Liver (tissue), 9 donors: ENCODE data around the gene OSBP2. TPM values are rescaled to one million over a fixed set of nuclear protein-coding genes. Genes with fewer than 3 reads are reported as not detected.

Source experiments
- DNase-seq: peaks from one replicate; pipeline ENCODE4 v3.0.0-alpha.2; 2017; ENCODE audit warnings: low spot score
- H3K27ac ChIP-seq, 2 donors: one replicate each; pipeline ENCODE4 v1.7.0; 2013; ENCODE audit warnings: inconsistent platforms in 2 of 2, low read length in 2 of 2, control low read depth in 1 of 2, low read depth in 1 of 2, mild to moderate bottlenecking in 1 of 2
- H3K27me3 ChIP-seq, 4 donors: one replicate each; pipeline versions ENCODE4 v1.6.1 to v1.7.0; 2013; ENCODE audit warnings: low read length in 3 of 4, inconsistent platforms in 1 of 4, mild to moderate bottlenecking in 1 of 4, moderate library complexity in 1 of 4; ENCODE audit not compliant: control insufficient read depth in 4 of 4, insufficient read depth in 4 of 4
- H3K36me3 ChIP-seq, 4 donors: one replicate each; pipeline versions ENCODE4 v1.6.1 to v1.7.0; 2013; ENCODE audit warnings: low read length in 3 of 4, mild to moderate bottlenecking in 3 of 4, low read depth in 1 of 4, moderate library complexity in 1 of 4; ENCODE audit not compliant: control insufficient read depth in 4 of 4, insufficient read depth in 3 of 4
- H3K4me1 ChIP-seq, 4 donors: one replicate each; pipeline versions ENCODE4 v1.6.1 to v1.7.0; 2013; ENCODE audit warnings: low read length in 3 of 4, mild to moderate bottlenecking in 3 of 4, moderate library complexity in 1 of 4; ENCODE audit not compliant: control insufficient read depth in 4 of 4, insufficient read depth in 4 of 4
- H3K4me3 ChIP-seq, 3 donors: one replicate each; pipeline versions ENCODE4 v1.6.1 to v1.7.0; 2013; ENCODE audit warnings: low read length in 3 of 3, control low read depth in 1 of 3, low read depth in 1 of 3, mild to moderate bottlenecking in 1 of 3
- H3K9ac ChIP-seq, 2 donors: one replicate each; pipeline ENCODE4 v1.7.0; 2013; ENCODE audit warnings: low read length in 2 of 2, mild to moderate bottlenecking in 2 of 2, moderate library complexity in 2 of 2, control low read depth in 1 of 2, low read depth in 1 of 2
- H3K9me3 ChIP-seq, 4 donors: one replicate each; pipeline versions ENCODE4 v1.6.1 to v1.7.0; 2013; ENCODE audit warnings: low read length in 3 of 4; ENCODE audit not compliant: control insufficient read depth in 4 of 4
- EGR1 ChIP-seq, 2 donors: IDR thresholded peaks; 2 replicates each; pipeline ENCODE4 v1.6.1; 2016 to 2018; ENCODE audit warnings: antibody characterized with exemption in 2 of 2, low read depth in 2 of 2
- FOXA1 ChIP-seq: IDR thresholded peaks from 2 replicates; pipeline ENCODE4 v1.6.1; 2016; ENCODE audit warnings: antibody characterized with exemption
- FOXA2 ChIP-seq: IDR thresholded peaks from 2 replicates; pipeline ENCODE4 v1.6.1; 2016; ENCODE audit warnings: antibody characterized with exemption
- GABPA ChIP-seq, 2 donors: IDR thresholded peaks in 1 of 2; conservative IDR thresholded peaks in 1 of 2; 2 replicates each; pipeline ENCODE4 v1.6.1; 2016; ENCODE audit warnings: antibody characterized with exemption in 2 of 2, mild to moderate bottlenecking in 1 of 2, moderate library complexity in 1 of 2
- HNF4A ChIP-seq, 2 donors: conservative IDR thresholded peaks; 2 replicates each; pipeline ENCODE4 v1.6.1; 2016; ENCODE audit warnings: antibody characterized with exemption in 2 of 2, mild to moderate bottlenecking in 2 of 2
- HNF4G ChIP-seq: IDR thresholded peaks from 2 replicates; pipeline ENCODE4 v1.6.1; 2016; ENCODE audit warnings: antibody characterized with exemption
- JUND ChIP-seq, 2 donors: IDR thresholded peaks; 2 replicates each; pipeline ENCODE4 v1.6.1; 2016; ENCODE audit warnings: antibody characterized with exemption in 2 of 2
- NR2F2 ChIP-seq: IDR thresholded peaks from 2 replicates; pipeline ENCODE4 v1.6.1; 2016; ENCODE audit warnings: antibody characterized with exemption
- RAD21 ChIP-seq, 2 donors: IDR thresholded peaks; 2 replicates each; pipeline ENCODE4 v1.6.1; 2016; ENCODE audit warnings: antibody characterized with exemption in 2 of 2, mild to moderate bottlenecking in 2 of 2
- RXRA ChIP-seq, 2 donors: IDR thresholded peaks; 2 replicates each; pipeline ENCODE4 v1.6.1; 2017 to 2018; ENCODE audit warnings: antibody characterized with exemption in 2 of 2, mild to moderate bottlenecking in 1 of 2
- SP1 ChIP-seq: IDR thresholded peaks from 2 replicates; pipeline ENCODE4 v1.6.1; 2018; ENCODE audit warnings: antibody characterized with exemption, mild to moderate bottlenecking
- TAF1 ChIP-seq: conservative IDR thresholded peaks from 2 replicates; pipeline ENCODE4 v1.6.1; 2016; ENCODE audit warnings: antibody characterized with exemption, mild to moderate bottlenecking
- YY1 ChIP-seq: IDR thresholded peaks from 2 replicates; pipeline ENCODE4 v1.6.1; 2016; ENCODE audit warnings: antibody characterized with exemption, mild to moderate bottlenecking
- WGBS: extraction: QIAGEN DNeasy Blood & Tissue Kit; methylation state at CpG from one replicate; pipeline ENCODE4 v1.1.7; 2013; 5-methylcytosine and 5-hydroxymethylcytosine counted together
- polyA plus RNA-seq, 2 donors: library from polyadenylated mRNA; stranded (reverse) in 1 of 2; unstranded in 1 of 2; fragments of 200-250 nt in 1 of 2; fragments of >200 nt in 1 of 2; fragmentation: Nextera tagmentation in 1 of 2; extraction: Ambion mirVana in 1 of 2; gene quantifications; one replicate each; pipeline versions ENCODE4 v1.2.1 to v1.2.3, GENCODE V29; 2013 to 2015
- total RNA-seq, 2 donors: library from RNA; depleted of rRNA; stranded (reverse); fragments of >200 nt; gene quantifications; one replicate each; pipeline ENCODE4 v1.2.3, GENCODE V29; 2014
- TF ChIP-seq, protein P1 (sequence below): fragments of 150-350 bp; IDR thresholded peaks from 2 replicates; pipeline ENCODE4 v1.5.1; 2017; ENCODE audit warnings: improper control_type of control experiment, low read depth, low read length; ENCODE audit not compliant: missing input control
- TF ChIP-seq, protein P2 (sequence below): IDR thresholded peaks from 2 replicates; pipeline ENCODE4 v1.6.1; 2016; ENCODE audit warnings: antibody characterized with exemption, mild to moderate bottlenecking
- TF ChIP-seq, protein P3 (sequence below): IDR thresholded peaks from 2 replicates; pipeline ENCODE4 v1.6.1; 2016; ENCODE audit warnings: antibody characterized with exemption
- donor health status: healthy.
- donor health status: healthy.
- donor health status: healthy.
- donor health status: healthy.
- donor health status: healthy.

Gene OSBP2
- total and polyA plus RNA-seq, 4 donors, result 0.43 to 192 (median 0.86) TPM

DNA sequence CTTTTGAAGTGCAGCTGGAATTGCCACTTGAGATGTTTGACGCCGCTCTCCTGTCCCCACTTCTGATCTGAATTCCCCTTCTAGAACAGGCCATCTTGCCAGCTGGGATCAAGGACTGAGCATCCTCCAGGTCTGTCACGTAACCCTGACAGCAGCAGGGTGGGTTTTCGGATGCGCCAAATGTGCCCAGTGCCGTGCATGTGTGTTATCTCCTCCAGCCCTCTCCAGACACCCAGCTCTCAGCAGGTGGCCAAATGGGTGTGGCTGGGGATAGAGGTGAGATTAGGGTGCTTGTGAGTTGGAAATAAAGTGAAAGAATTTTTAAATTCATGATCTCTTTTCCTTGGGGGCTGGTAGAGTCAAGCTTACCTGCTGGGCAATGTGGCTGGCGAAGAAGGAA, 3.3 kb downstream of the OSBP2 start:
- TF ChIP-seq JUND (IDR thresholded peaks at IDR 0.05) (no peak), NR2F2 (no peak), RAD21 (IDR thresholded peaks at IDR 0.05) (no peak), SP1 (no peak), EGR1 (IDR thresholded peaks at IDR 0.05; ENCODE audit: low read depth in 2 of 2) (no peak), FOXA2 (no peak), RXRA (IDR thresholded peaks at IDR 0.05) (no peak), GABPA (IDR thresholded peaks at IDR 0.05 in 1 of 2, conservative IDR thresholded peaks at IDR 0.05 in 1 of 2) (no peak), HNF4A (conservative IDR thresholded peaks at IDR 0.05) (no peak), HNF4G (no peak)
- TF ChIP-seq, protein P1, sequence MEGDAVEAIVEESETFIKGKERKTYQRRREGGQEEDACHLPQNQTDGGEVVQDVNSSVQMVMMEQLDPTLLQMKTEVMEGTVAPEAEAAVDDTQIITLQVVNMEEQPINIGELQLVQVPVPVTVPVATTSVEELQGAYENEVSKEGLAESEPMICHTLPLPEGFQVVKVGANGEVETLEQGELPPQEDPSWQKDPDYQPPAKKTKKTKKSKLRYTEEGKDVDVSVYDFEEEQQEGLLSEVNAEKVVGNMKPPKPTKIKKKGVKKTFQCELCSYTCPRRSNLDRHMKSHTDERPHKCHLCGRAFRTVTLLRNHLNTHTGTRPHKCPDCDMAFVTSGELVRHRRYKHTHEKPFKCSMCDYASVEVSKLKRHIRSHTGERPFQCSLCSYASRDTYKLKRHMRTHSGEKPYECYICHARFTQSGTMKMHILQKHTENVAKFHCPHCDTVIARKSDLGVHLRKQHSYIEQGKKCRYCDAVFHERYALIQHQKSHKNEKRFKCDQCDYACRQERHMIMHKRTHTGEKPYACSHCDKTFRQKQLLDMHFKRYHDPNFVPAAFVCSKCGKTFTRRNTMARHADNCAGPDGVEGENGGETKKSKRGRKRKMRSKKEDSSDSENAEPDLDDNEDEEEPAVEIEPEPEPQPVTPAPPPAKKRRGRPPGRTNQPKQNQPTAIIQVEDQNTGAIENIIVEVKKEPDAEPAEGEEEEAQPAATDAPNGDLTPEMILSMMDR, result no peak
- no peak for DNase-seq
- peaks cover 3 to 16% (median 5%) of the 10 kb centered on the region in 4 donors for H3K4me1 ChIP-seq
- no peaks in the 10 kb centered on the region for H3K36me3 ChIP-seq
- H3K4me3 ChIP-seq, result no peak overlapping the region
- no peak overlapping the region for H3K9ac ChIP-seq
- no peaks in the 10 kb centered on the region for H3K27me3 ChIP-seq
- 97% methylated on average over 7 of the region's 7 CpGs for WGBS
- no peaks in the 10 kb centered on the region for H3K9me3 ChIP-seq
- H3K27ac ChIP-seq, result no peak overlapping the region

DNA sequence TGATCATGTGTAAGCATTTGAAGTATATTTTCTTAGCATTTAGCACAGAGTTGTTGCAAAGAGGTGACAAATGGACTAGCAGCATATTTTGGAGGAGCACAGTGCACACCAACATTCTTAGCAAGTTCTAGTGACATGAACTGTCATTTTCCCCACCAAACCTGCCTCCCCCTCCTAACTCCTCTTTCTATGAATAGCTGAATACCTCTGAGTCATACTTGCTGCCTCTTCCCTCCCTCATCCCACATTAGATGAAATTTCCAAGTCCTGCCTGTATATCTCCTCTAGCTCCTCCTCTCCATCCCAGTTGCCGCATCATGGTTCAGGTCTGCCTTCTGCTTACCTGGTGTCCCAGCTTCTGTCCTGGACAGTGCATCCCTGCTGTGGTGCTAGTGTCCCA, 7.2 kb downstream of the OSBP2 start:
- 98% methylated on average over 1 of the region's 1 CpG for WGBS
- H3K27me3 ChIP-seq, result no peaks in the 10 kb centered on the region
- no peak overlapping the region for H3K4me3 ChIP-seq
- TF ChIP-seq FOXA1, result no peak
- TF ChIP-seq, protein P2, sequence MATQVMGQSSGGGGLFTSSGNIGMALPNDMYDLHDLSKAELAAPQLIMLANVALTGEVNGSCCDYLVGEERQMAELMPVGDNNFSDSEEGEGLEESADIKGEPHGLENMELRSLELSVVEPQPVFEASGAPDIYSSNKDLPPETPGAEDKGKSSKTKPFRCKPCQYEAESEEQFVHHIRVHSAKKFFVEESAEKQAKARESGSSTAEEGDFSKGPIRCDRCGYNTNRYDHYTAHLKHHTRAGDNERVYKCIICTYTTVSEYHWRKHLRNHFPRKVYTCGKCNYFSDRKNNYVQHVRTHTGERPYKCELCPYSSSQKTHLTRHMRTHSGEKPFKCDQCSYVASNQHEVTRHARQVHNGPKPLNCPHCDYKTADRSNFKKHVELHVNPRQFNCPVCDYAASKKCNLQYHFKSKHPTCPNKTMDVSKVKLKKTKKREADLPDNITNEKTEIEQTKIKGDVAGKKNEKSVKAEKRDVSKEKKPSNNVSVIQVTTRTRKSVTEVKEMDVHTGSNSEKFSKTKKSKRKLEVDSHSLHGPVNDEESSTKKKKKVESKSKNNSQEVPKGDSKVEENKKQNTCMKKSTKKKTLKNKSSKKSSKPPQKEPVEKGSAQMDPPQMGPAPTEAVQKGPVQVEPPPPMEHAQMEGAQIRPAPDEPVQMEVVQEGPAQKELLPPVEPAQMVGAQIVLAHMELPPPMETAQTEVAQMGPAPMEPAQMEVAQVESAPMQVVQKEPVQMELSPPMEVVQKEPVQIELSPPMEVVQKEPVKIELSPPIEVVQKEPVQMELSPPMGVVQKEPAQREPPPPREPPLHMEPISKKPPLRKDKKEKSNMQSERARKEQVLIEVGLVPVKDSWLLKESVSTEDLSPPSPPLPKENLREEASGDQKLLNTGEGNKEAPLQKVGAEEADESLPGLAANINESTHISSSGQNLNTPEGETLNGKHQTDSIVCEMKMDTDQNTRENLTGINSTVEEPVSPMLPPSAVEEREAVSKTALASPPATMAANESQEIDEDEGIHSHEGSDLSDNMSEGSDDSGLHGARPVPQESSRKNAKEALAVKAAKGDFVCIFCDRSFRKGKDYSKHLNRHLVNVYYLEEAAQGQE, result no peak
- TF ChIP-seq YY1, result no peak
- TF ChIP-seq TAF1, result no peak
- no peak for TF ChIP-seq HNF4A (conservative IDR thresholded peaks at IDR 0.05)
- TF ChIP-seq, protein P3, sequence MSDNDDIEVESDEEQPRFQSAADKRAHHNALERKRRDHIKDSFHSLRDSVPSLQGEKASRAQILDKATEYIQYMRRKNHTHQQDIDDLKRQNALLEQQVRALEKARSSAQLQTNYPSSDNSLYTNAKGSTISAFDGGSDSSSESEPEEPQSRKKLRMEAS, result no peak
- no peak for TF ChIP-seq NR2F2
- no peak for TF ChIP-seq RAD21 (IDR thresholded peaks at IDR 0.05)
- TF ChIP-seq JUND (IDR thresholded peaks at IDR 0.05), result no peak
- H3K4me1 ChIP-seq, result no peaks in the 10 kb centered on the region
- no peaks in the 10 kb centered on the region for H3K9me3 ChIP-seq
- no peak for DNase-seq
- no peak overlapping the region for H3K9ac ChIP-seq
- H3K27ac ChIP-seq, result no peak overlapping the region
- H3K36me3 ChIP-seq, result no peaks in the 10 kb centered on the region
